HG03280 (cell line): ENCODE measurements around the gene SLIT1.

Experiments
- ATAC-seq: cut with Tn5 transposase; IDR thresholded peaks from one replicate; pipeline ENCODE4 v1.9.1; 2021; ENCODE audit warnings: mild to moderate bottlenecking, moderate library complexity; ENCODE audit not compliant: unreplicated experiment

SLIT1 gene

GRCh38 chr10:97185326-97186058, at the start of gene SLIT1:
TSS of gene SLIT1 (minus strand) at chr10:97185959. CDS start at chr10:97185674, 285 bp downstream.
- no peak for ATAC-seq

GRCh38 chr10:97235353-97235752, 49.6 kb upstream of the SLIT1 start:
- no peak for ATAC-seq

- ATAC-seq, result no peak
Observed at GRCh38 chr10:97234400-97234799, 48.6 kb upstream of the SLIT1 start.

GRCh38 chr10:97230146-97230545, 44.4 kb upstream of the SLIT1 start:
- no peak for ATAC-seq

GRCh38 chr10:97229322-97230015, 43.7 kb upstream of the SLIT1 start:
- ATAC-seq, result no peak

GRCh38 chr10:97228775-97229157, 43.0 kb upstream of the SLIT1 start:
- ATAC-seq, result no peak

GRCh38 chr10:97228130-97228774, 42.5 kb upstream of the SLIT1 start:
- ATAC-seq, result no peak

GRCh38 chr10:97226398-97226797, 40.6 kb upstream of the SLIT1 start:
- no peak for ATAC-seq

GRCh38 chr10:97224483-97225435, 39.0 kb upstream of the SLIT1 start:
- no peak for ATAC-seq

- no peak for ATAC-seq
Observed at GRCh38 chr10:97222326-97222961, 36.7 kb upstream of the SLIT1 start.

- no peak for ATAC-seq
Observed at GRCh38 chr10:97220355-97220754, 34.6 kb upstream of the SLIT1 start.

GRCh38 chr10:97217299-97217698, 31.5 kb upstream of the SLIT1 start:
- no peak for ATAC-seq

GRCh38 chr10:97215619-97216260, 30.0 kb upstream of the SLIT1 start:
- ATAC-seq, result no peak

- ATAC-seq, result no peak
Observed at GRCh38 chr10:97213431-97213830, 27.7 kb upstream of the SLIT1 start.

- no peak for ATAC-seq
Observed at GRCh38 chr10:97211229-97211628, 25.5 kb upstream of the SLIT1 start.

- ATAC-seq, result no peak
Observed at GRCh38 chr10:97210543-97210960, 24.8 kb upstream of the SLIT1 start.

GRCh38 chr10:97207756-97208346, 22.1 kb upstream of the SLIT1 start:
- no peak for ATAC-seq

GRCh38 chr10:97207131-97207530, 21.4 kb upstream of the SLIT1 start:
- no peak for ATAC-seq
